HG03378 (cell line): Measurements from ENCODE around the gene ST6GALNAC5.

ENCODE experiments used
- ATAC-seq: cut with Tn5 transposase; IDR thresholded peaks from one replicate; pipeline ENCODE4 v1.9.1; 2021; ENCODE audit warnings: mild to moderate bottlenecking, moderate library complexity; ENCODE audit not compliant: unreplicated experiment

The ST6GALNAC5 gene

GRCh38 chr1:77039739-77040138, 172.5 kb downstream of the ST6GALNAC5 start:
- ATAC-seq: no peak

GRCh38 chr1:77040826-77041225, 173.5 kb downstream of the ST6GALNAC5 start:
- peak; percentile 50 for ATAC-seq

- no peak for ATAC-seq
These were observed 177.0 kb downstream of the ST6GALNAC5 start for GRCh38 chr1:77044133-77044849.

DNA sequence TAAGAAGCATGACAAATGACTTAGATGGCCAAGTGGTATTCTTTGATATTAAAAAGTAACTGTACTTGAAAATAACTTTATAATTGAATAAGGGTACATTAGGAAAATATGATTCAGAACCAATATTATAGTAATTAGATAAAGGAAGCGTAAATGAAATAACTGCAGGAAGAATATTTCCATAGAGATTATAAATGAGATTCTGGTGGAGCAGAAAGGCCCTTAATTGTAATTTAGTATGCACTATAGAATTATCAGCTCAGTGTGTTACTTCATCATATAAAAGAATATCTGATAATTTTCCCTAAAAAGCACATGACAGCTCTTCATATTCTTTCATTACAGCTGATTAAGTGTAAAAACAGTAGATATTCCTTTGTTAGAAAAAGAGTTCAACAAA, 180.3 kb downstream of the ST6GALNAC5 start:
- ATAC-seq: no peak

- ATAC-seq: no peak
These were observed 180.8 kb downstream of the ST6GALNAC5 start for GRCh38 chr1:77047978-77048614.

GRCh38 chr1:77048615-77049005, 181.3 kb downstream of the ST6GALNAC5 start:
- no peak for ATAC-seq

DNA sequence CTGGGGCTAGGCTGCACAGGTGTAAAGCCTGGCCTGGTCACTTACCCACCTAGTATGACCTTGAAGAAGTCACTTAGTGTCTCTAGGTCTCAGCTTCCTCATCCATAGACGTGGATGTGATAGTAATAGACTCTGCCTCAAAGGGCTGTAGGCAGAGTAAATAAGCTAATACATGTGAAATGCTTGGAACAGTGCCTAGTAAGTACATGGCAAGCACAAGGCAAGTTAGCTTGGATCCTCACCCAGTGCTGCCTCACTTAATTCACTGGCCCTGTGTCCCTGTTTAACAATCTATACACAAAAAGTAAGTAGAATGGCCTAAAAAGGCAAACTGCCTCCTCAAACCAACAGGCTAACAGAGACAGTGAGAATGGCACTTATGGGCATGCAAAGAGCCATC, 184.1 kb downstream of the ST6GALNAC5 start:
- no peak for ATAC-seq

DNA sequence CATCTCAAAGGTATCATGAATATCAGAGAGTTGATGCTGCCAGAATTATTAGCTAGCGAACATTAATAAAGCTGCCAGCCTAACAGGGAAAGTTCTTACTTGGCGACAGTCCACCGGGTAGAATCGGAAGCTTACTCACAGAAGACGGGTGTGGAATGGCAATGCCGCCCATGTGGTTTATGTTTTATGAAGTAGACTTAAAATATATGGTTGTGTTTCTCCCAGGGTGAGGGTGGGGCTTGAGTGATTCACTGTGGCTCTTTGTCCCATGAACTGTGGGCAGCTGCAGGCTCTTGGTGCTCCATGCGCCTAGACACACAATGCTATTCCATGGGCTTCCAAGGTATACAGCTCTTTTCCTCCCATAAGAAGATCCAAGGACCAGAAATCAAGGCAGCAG, 189.2 kb downstream of the ST6GALNAC5 start:
- ATAC-seq: no peak

DNA sequence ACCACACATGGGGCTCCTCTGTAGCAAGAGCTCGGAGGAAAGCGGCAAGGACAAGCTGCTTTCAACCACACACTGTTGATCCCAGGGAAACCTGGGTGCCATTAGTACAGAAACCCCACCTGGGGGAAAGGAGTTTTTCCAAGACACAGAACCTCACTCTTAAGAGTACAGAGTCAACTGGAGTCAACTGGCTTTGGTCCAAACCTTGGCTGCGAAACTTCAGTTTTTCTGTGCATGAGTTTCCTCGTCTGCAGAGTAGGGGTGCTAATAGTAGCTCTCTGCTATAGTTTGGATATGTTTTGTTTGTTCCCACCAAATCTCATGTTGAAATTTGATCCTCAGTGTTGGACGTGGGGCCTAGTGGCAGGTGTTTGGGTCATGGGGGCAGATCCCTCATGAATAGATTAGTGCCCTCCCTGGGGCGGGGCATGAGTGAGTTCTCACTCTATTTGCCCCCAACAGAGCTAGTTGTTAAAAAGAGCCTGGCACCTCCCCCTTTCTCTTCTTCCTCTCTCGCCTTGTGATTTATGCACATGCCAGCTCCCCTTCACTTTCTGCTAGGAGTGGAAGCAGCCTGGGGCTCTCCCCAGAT, 190.8 kb downstream of the ST6GALNAC5 start:
- no peak for ATAC-seq

DNA sequence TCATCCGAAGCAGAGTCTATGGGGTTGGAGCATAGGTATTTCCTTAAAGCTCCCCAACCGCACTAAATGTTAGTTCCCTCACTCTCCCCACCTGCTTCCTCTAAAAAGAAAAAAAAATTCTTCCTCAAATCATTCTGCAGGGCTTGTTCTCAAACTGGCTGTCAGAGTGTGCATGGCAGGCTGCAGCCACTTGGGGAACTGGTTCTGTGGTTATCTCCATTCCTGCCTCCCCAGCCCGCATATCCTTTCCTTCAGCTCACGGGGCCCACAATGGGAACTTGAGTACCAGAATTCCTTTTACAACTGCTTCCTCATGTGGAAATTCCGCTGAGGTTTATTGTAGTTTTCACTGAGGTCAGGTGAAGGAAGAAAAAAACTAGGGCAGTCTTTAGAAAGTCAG, 192.7 kb downstream of the ST6GALNAC5 start:
- no peak for ATAC-seq

GRCh38 chr1:77061162-77061561, 193.9 kb downstream of the ST6GALNAC5 start:
- ATAC-seq: no peak

- no peak for ATAC-seq
These were observed 195.8 kb downstream of the ST6GALNAC5 start for GRCh38 chr1:77063118-77063517.

GRCh38 chr1:77064246-77064645, 197.0 kb downstream of the ST6GALNAC5 start:
- no peak for ATAC-seq

GRCh38 chr1:77065693-77066342, 198.5 kb downstream of the ST6GALNAC5 start:
- no peak for ATAC-seq

DNA sequence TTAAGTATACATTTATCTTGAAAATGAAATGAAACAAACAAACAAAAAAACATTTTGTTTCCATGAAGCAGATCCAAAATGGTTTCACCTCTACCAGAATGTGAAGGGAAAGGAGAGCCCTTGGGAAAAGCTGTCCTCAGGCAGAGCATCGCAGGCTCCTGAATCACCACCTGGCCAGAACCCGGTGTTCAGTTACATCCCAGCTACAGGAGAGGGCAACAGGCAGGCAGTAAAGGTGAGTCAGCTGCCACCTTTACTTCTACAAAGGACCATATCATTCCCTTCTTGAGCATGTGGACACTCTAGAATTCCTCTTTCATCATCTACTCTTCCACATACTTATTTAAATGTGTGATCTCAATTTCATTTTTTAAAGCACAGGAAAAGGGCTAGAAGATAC, 200.7 kb downstream of the ST6GALNAC5 start:
- ATAC-seq: no peak

GRCh38 chr1:77076759-77077158, 209.5 kb downstream of the ST6GALNAC5 start:
- no peak for ATAC-seq

- ATAC-seq: no peak
These were observed 214.6 kb downstream of the ST6GALNAC5 start for GRCh38 chr1:77081834-77082233.

- ATAC-seq: no peak
These were observed 217.2 kb downstream of the ST6GALNAC5 start for GRCh38 chr1:77084457-77084856.

GRCh38 chr1:77085109-77085508, 217.8 kb downstream of the ST6GALNAC5 start:
- ATAC-seq: no peak

GRCh38 chr1:77089756-77090155, 222.5 kb downstream of the ST6GALNAC5 start:
- ATAC-seq: no peak

DNA sequence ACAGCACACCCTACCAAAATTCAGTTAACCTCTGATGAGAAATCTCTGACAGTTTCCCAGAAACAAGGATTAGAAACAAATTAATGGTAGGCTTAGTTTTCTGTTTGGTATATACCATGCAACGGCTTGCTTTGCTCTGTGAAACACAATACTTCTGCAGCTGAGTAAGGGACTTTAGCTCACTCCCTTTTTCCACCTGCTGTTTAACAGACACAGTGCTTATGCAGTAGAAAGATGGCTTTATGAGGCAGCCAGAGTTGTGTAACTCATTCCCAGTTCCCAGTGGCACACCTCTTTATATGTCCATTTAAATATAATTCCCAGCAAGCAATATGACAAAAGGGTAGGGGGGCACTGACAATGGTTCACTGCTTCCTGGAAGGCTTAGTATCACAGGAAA, 228.0 kb downstream of the ST6GALNAC5 start:
- ATAC-seq: no peak
